ENCODE results near the gene OXSR1. TPM values are rescaled to one million over a fixed set of nuclear protein-coding genes. Genes with fewer than 3 reads are reported as not detected.

OXSR1 gene
- total and polyA plus RNA-seq, 2 experiments from 2014 or later, result 16.0 to 41.1 TPM

DNA sequence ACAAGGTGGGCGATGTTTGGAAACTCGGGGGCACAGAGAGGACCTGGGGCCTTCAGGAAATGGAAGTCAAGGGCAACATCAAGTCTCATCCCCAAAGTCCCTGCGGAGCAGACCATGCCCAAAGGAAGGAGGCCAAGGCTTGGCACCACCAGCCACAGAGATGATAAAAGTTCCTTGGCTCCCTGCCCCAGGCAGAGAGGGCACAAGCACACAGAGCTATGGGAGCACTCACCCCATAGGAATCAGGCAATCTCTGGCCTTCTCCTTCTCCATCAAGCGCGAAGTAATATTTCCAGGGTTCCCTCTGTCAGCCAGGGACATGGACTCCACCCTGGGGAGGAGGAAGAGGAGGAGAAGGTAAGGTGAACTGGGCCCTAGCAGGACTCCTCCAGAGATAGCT is 36.3 kb upstream of the OXSR1 start:
- no peaks in the 10 kb centered on the region for H3K9me3 Mint-ChIP-seq
- no peaks in the 10 kb centered on the region for H3K79me2 ChIP-seq (replicated peaks; ENCODE audit: insufficient read depth)
- H3K4me2 ChIP-seq, result no peak overlapping the region
- H3K4me3 ChIP-seq, result no peak overlapping the region
- peaks cover 33% of the 10 kb centered on the region for H3K36me3 ChIP-seq (ENCODE audit: insufficient read depth)
- no peaks in the 10 kb centered on the region for H3K9me2 ChIP-seq (ENCODE audit: insufficient read depth)
- 0 out of 2 replicates have a peak, but pooled peaks cover 3% of the 10 kb centered on the region for H3F3A ChIP-seq (replicated peaks; ENCODE audit: low read depth)
- TF ChIP-seq, protein P1, sequence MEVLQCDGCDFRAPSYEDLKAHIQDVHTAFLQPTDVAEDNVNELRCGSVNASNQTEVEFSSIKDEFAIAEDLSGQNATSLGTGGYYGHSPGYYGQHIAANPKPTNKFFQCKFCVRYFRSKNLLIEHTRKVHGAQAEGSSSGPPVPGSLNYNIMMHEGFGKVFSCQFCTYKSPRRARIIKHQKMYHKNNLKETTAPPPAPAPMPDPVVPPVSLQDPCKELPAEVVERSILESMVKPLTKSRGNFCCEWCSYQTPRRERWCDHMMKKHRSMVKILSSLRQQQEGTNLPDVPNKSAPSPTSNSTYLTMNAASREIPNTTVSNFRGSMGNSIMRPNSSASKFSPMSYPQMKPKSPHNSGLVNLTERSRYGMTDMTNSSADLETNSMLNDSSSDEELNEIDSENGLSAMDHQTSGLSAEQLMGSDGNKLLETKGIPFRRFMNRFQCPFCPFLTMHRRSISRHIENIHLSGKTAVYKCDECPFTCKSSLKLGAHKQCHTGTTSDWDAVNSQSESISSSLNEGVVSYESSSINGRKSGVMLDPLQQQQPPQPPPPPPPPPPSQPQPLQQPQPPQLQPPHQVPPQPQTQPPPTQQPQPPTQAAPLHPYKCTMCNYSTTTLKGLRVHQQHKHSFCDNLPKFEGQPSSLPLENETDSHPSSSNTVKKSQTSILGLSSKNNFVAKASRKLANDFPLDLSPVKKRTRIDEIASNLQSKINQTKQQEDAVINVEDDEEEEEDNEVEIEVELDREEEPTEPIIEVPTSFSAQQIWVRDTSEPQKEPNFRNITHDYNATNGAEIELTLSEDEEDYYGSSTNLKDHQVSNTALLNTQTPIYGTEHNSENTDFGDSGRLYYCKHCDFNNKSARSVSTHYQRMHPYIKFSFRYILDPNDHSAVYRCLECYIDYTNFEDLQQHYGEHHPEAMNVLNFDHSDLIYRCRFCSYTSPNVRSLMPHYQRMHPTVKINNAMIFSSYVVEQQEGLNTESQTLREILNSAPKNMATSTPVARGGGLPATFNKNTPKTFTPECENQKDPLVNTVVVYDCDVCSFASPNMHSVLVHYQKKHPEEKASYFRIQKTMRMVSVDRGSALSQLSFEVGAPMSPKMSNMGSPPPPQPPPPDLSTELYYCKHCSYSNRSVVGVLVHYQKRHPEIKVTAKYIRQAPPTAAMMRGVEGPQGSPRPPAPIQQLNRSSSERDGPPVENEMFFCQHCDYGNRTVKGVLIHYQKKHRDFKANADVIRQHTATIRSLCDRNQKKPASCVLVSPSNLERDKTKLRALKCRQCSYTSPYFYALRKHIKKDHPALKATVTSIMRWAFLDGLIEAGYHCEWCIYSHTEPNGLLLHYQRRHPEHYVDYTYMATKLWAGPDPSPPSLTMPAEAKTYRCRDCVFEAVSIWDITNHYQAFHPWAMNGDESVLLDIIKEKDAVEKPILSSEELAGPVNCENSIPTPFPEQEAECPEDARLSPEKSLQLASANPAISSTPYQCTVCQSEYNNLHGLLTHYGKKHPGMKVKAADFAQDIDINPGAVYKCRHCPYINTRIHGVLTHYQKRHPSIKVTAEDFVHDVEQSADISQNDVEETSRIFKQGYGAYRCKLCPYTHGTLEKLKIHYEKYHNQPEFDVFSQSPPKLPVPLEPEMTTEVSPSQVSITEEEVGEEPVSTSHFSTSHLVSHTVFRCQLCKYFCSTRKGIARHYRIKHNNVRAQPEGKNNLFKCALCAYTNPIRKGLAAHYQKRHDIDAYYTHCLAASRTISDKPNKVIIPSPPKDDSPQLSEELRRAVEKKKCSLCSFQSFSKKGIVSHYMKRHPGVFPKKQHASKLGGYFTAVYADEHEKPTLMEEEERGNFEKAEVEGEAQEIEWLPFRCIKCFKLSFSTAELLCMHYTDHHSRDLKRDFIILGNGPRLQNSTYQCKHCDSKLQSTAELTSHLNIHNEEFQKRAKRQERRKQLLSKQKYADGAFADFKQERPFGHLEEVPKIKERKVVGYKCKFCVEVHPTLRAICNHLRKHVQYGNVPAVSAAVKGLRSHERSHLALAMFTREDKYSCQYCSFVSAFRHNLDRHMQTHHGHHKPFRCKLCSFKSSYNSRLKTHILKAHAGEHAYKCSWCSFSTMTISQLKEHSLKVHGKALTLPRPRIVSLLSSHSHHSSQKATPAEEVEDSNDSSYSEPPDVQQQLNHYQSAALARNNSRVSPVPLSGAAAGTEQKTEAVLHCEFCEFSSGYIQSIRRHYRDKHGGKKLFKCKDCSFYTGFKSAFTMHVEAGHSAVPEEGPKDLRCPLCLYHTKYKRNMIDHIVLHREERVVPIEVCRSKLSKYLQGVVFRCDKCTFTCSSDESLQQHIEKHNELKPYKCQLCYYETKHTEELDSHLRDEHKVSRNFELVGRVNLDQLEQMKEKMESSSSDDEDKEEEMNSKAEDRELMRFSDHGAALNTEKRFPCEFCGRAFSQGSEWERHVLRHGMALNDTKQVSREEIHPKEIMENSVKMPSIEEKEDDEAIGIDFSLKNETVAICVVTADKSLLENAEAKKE (CRISPR knock-in tag; IDR thresholded peaks at IDR 0.05), result no peak
- TF ChIP-seq JUNB (IDR thresholded peaks at IDR 0.05; ENCODE audit: unreplicated experiment), result no peak
- no peak for TF ChIP-seq EZH2 (IDR thresholded peaks at IDR 0.05; ENCODE audit: low read depth, unreplicated experiment)
- H2AFZ ChIP-seq, result no peak overlapping the region
- peaks cover 13% of the 10 kb centered on the region; the same call in 1 of the 2 replicates for H4K20me1 ChIP-seq (replicated peaks; ENCODE audit: insufficient read depth)
- H3K4me3 Mint-ChIP-seq, result no peak overlapping the region
- no peaks in the 10 kb centered on the region for H3K4me1 ChIP-seq (ENCODE audit: insufficient read depth)
- no peak overlapping the region for H3K27ac Mint-ChIP-seq
- H3K4me1 Mint-ChIP-seq, result no peaks in the 10 kb centered on the region; the same call in 2 of the 3 replicates
- no peak overlapping the region for H3K27ac ChIP-seq (ENCODE audit: low read depth)
- H3K36me3 Mint-ChIP-seq (ENCODE audit: low read depth), result peaks cover 70% of the 10 kb centered on the region
- ATAC-seq (no peak), DNase-seq (ENCODE audit: low spot score) (no peak)
- H3K27me3 ChIP-seq (ENCODE audit: insufficient read depth), result no peaks in the 10 kb centered on the region
- peaks cover 4% of the 10 kb centered on the region for H3K27me3 Mint-ChIP-seq (ENCODE audit: insufficient read depth, low read depth, poor library complexity)

DNA sequence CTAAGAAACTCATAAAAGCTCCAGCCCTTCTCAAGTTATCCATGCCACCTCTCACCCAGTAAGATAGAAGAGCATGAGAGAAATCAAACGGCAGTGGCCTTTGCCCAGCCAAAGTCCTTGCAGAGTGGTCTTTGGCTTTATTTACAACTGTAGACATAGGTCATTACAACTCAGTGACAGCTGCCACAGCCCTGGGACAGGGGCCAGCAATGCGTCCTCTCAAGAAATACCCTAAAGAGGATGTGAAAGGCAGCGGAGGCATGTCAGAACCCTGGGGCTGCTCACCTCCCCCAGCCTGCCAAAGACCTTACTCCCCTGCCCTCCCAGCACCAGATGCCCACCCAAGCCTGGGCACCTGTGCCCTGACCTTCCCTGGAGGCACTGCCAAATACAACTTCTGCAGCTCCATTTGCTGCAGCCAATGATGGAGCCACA is 34.7 kb upstream of the OXSR1 start:
- Mint-ChIP-seq H3K4me1 (peaks cover 5% of the 10 kb centered on the region), H3K4me3 (no peak overlapping the region), H3K36me3 (ENCODE audit: low read depth) (peaks cover 65% of the 10 kb centered on the region), H3K27me3 (ENCODE audit: insufficient read depth, low read depth, poor library complexity) (peaks cover 4% of the 10 kb centered on the region), H3K27ac (no peak overlapping the region), H3K9me3 (no peaks in the 10 kb centered on the region)
- no peak overlapping the region for H3K27ac ChIP-seq (ENCODE audit: low read depth)
- H4K20me1 ChIP-seq (replicated peaks; ENCODE audit: insufficient read depth), result peaks cover 22% of the 10 kb centered on the region; the same call in 1 of the 2 replicates
- H3F3A ChIP-seq (replicated peaks; ENCODE audit: low read depth), result 0 out of 2 replicates have a peak, but pooled peaks cover 3% of the 10 kb centered on the region
- H3K36me3 ChIP-seq (ENCODE audit: insufficient read depth), result peaks cover 28% of the 10 kb centered on the region
- no peak overlapping the region for H2AFZ ChIP-seq
- H3K4me2 ChIP-seq, result no peak overlapping the region
- H3K4me1 ChIP-seq (ENCODE audit: insufficient read depth), result peaks cover 5% of the 10 kb centered on the region
- no peak for DNase-seq (ENCODE audit: low spot score)
- no peaks in the 10 kb centered on the region for H3K27me3 ChIP-seq (ENCODE audit: insufficient read depth)
- no peak overlapping the region for H3K4me3 ChIP-seq
- H3K79me2 ChIP-seq (replicated peaks; ENCODE audit: insufficient read depth), result peaks cover 7% of the 10 kb centered on the region
- ATAC-seq, result no peak
- no peaks in the 10 kb centered on the region for H3K9me2 ChIP-seq (ENCODE audit: insufficient read depth)
- TF ChIP-seq ZNF331 (CRISPR knock-in tag; IDR thresholded peaks at IDR 0.05; ENCODE audit: low read depth), result no peak
- no peak for TF ChIP-seq JUNB (IDR thresholded peaks at IDR 0.05; ENCODE audit: unreplicated experiment)
- no peak for TF ChIP-seq STAT1 (IDR thresholded peaks at IDR 0.05; ENCODE audit: unreplicated experiment)
- no peak for TF ChIP-seq CREB1 (CRISPR knock-in tag; IDR thresholded peaks at IDR 0.05; ENCODE audit: low read depth)
- no peak for TF ChIP-seq NANOG (IDR thresholded peaks at IDR 0.05; ENCODE audit: borderline replicate concordance)
- no peak for TF ChIP-seq EZH2phosphoT487 (IDR thresholded peaks at IDR 0.05; ENCODE audit: unreplicated experiment)
